AG09319 (cell line): Measurements from ENCODE around the gene RET.

ENCODE experiments used
- DNase-seq: peaks from one replicate; pipeline ENCODE4 v3.0.0-alpha.2; 2010; ENCODE audit warnings: low read depth; ENCODE audit errors: extremely low read depth
- CTCF ChIP-seq: IDR thresholded peaks from 2 replicates; pipeline ENCODE4 v1.5.1; 2011; ENCODE audit warnings: low read depth, mild to moderate bottlenecking, inconsistent platforms, low read length, moderate library complexity

Gene RET

GRCh38 chr10:43124574-43125273, 47.9 kb downstream of the RET start:
- DNase-seq, result no peak
- no peak for TF ChIP-seq CTCF

GRCh38 chr10:43125274-43125845, 48.5 kb downstream of the RET start:
- no peak for DNase-seq
- TF ChIP-seq CTCF, result no peak

GRCh38 chr10:43125881-43126731, 49.2 kb downstream of the RET start:
- DNase-seq, result no peak

GRCh38 chr10:43126759-43127424, 50.0 kb downstream of the RET start:
- TF ChIP-seq CTCF, result no peak

More at GRCh38 chr10:43125881-43126731, 49.2 kb downstream of the RET start:
- no peak for TF ChIP-seq CTCF

GRCh38 chr10:43127442-43127841, 50.6 kb downstream of the RET start:
- DNase-seq, result no peak
- TF ChIP-seq CTCF, result no peak

More at GRCh38 chr10:43126759-43127424, 50.0 kb downstream of the RET start:
- no peak for DNase-seq

- no peak for TF ChIP-seq CTCF
- no peak for DNase-seq
These were observed 51.5 kb downstream of the RET start for GRCh38 chr10:43128331-43128730.
